AG04449 (cell line): ENCODE measurements around the gene GRIN2A.

ENCODE experiments used
- CTCF ChIA-PET: fragments of 350-600 bp; formaldehyde crosslinking; extraction: SDS; loops from one replicate; lab custom pipeline; 2021; ENCODE audit warnings: antibody characterized with exemption; lab: Yijun Ruan, JAX
- POLR2A ChIA-PET: fragments of 400-600, 350-600 bp; formaldehyde crosslinking; extraction: SDS; loops from one replicate; lab custom pipeline; 2020; ENCODE audit warnings: antibody characterized with exemption, inconsistent platforms; lab: Yijun Ruan, JAX
- DNase-seq: peaks from one replicate; pipeline ENCODE4 v3.0.0-alpha.2; 2010; ENCODE audit warnings: low read depth, low spot score
- H3K4me3 ChIP-seq: 2 replicates; pipeline ENCODE4 v1.5.1; 2011; ENCODE audit warnings: low read depth, mild to moderate bottlenecking, control low read depth, low read length
- CTCF ChIP-seq: IDR thresholded peaks from one replicate; pipeline ENCODE4 v1.5.1; 2011; ENCODE audit warnings: mild to moderate bottlenecking, moderate library complexity, low read length, control low read depth, inconsistent platforms; ENCODE audit not compliant: insufficient read depth; ENCODE audit errors: missing control alignments

Gene GRIN2A

GRCh38 chr16:10154389-10154788 is 27.8 kb downstream of the GRIN2A start:
- POLR2A ChIA-PET: no interaction called here
- CTCF ChIA-PET: no interaction called here
- DNase-seq: no peak
- no peak for TF ChIP-seq CTCF
- H3K4me3 ChIP-seq: no peak overlapping the region

- POLR2A ChIA-PET: no interaction called here
These were observed 28.2 kb downstream of the GRIN2A start for GRCh38 chr16:10153985-10154384.

GRCh38 chr16:10151718-10152117 is 30.5 kb downstream of the GRIN2A start:
- DNase-seq: no peak
- TF ChIP-seq CTCF: no peak

More at GRCh38 chr16:10153985-10154384, 28.2 kb downstream of the GRIN2A start:
- TF ChIP-seq CTCF: no peak
- no peak for DNase-seq
- CTCF ChIA-PET: no interaction called here
- H3K4me3 ChIP-seq: no peak overlapping the region

GRCh38 chr16:10150906-10151305 is 31.3 kb downstream of the GRIN2A start:
- POLR2A ChIA-PET: no interaction called here
- CTCF ChIA-PET: no interaction called here
- TF ChIP-seq CTCF: no peak
- no peak for DNase-seq
- no peak overlapping the region for H3K4me3 ChIP-seq

More at GRCh38 chr16:10151718-10152117, 30.5 kb downstream of the GRIN2A start:
- ChIA-PET POLR2A (no interaction called here), CTCF (no interaction called here)
- no peak overlapping the region for H3K4me3 ChIP-seq

- CTCF ChIA-PET: no interaction called here
- no peak for TF ChIP-seq CTCF
- H3K4me3 ChIP-seq: no peak overlapping the region
- POLR2A ChIA-PET: no interaction called here
- no peak for DNase-seq
These were observed 36.6 kb downstream of the GRIN2A start for GRCh38 chr16:10145542-10146035.

- H3K4me3 ChIP-seq: no peak overlapping the region
- CTCF ChIA-PET: no interaction called here
- POLR2A ChIA-PET: no interaction called here
- no peak for TF ChIP-seq CTCF
- no peak for DNase-seq
These were observed 40.6 kb downstream of the GRIN2A start for GRCh38 chr16:10141671-10142070.
